ENCODE measurements around the gene CATSPER1. TPM values are rescaled to one million over a fixed set of nuclear protein-coding genes. Genes with fewer than 3 reads are reported as not detected.

CATSPER1 gene
- total RNA-seq, 1 donor, result not detected

DNA sequence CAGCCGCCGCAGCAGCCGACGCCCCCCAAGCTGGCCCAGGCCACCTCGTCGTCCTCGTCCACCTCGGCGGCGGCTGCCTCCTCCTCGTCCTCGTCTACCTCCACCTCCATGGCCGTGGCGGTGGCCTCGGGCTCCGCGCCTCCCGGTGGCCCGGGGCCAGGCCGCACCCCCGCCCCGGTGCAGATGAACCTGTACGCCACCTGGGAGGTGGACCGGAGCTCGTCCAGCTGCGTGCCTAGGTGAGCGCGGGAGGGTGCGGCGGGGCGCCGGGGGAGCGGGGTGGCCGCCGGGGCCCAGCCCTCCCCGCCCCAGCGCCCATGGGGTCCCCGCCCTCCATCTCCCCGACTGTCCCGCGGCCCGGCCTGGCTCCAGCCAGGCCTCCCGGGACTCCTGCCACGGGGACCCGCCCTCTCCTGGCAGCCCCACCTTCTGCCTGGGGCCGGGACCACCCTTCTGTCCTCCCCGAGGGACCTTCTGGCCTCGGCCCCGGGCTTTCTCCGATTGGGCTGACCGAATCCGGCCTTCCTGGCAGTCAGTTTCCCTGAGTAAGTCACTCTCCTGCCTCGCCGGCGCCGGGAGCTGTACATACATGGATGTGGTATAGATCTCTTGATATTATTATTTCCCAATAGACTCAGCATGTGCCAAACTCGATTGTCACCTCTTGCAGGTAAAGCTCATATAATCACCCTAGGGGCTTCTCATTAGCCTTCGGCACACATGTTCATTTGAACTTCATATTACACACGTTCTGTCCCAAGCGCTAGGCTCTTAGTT lies 44.5 kb upstream of the CATSPER1 start:
- peak; percentile 53 for DNase-seq (ENCODE audit: low read depth)
- TF ChIP-seq, protein P1, sequence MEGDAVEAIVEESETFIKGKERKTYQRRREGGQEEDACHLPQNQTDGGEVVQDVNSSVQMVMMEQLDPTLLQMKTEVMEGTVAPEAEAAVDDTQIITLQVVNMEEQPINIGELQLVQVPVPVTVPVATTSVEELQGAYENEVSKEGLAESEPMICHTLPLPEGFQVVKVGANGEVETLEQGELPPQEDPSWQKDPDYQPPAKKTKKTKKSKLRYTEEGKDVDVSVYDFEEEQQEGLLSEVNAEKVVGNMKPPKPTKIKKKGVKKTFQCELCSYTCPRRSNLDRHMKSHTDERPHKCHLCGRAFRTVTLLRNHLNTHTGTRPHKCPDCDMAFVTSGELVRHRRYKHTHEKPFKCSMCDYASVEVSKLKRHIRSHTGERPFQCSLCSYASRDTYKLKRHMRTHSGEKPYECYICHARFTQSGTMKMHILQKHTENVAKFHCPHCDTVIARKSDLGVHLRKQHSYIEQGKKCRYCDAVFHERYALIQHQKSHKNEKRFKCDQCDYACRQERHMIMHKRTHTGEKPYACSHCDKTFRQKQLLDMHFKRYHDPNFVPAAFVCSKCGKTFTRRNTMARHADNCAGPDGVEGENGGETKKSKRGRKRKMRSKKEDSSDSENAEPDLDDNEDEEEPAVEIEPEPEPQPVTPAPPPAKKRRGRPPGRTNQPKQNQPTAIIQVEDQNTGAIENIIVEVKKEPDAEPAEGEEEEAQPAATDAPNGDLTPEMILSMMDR (IDR thresholded peaks at IDR 0.05; ENCODE audit: insufficient read depth, low read length), result no peak
- H3K4me3 ChIP-seq (ENCODE audit: low read depth, low read length), result peak overlapping the region; percentile 75

GRCh38 chr11:66069715-66070603 lies 43.7 kb upstream of the CATSPER1 start, which contains the start of gene PACS1:
PACS1 (plus strand) TSS chr11:66070272; CDS start chr11:66070487, 215 bp downstream.
- peak within 1 kb of the TSS; percentile 75 for H3K4me3 ChIP-seq (ENCODE audit: low read depth, low read length)
- peak; percentile 83 for DNase-seq (ENCODE audit: low read depth)
- TF ChIP-seq, protein P1 (IDR thresholded peaks at IDR 0.05; ENCODE audit: insufficient read depth, low read length), result no peak

- TF ChIP-seq, protein P1 (IDR thresholded peaks at IDR 0.05; ENCODE audit: insufficient read depth, low read length), result no peak
- DNase-seq (ENCODE audit: low read depth), result peak; percentile 70
Measured at GRCh38 chr11:66068923-66069714, 42.8 kb upstream of the CATSPER1 start.

GRCh38 chr11:66068154-66068821 lies 42.0 kb upstream of the CATSPER1 start:
- TF ChIP-seq, protein P1 (IDR thresholded peaks at IDR 0.05; ENCODE audit: insufficient read depth, low read length), result peak; percentile 89
- DNase-seq (ENCODE audit: low read depth), result peak; percentile 73
- no peak overlapping the region for H3K4me3 ChIP-seq (ENCODE audit: low read depth, low read length)

More at GRCh38 chr11:66068923-66069714, 42.8 kb upstream of the CATSPER1 start:
- H3K4me3 ChIP-seq (ENCODE audit: low read depth, low read length), result peak overlapping the region; percentile 56

- TF ChIP-seq, protein P1 (IDR thresholded peaks at IDR 0.05; ENCODE audit: insufficient read depth, low read length), result no peak
- no peak overlapping the region for H3K4me3 ChIP-seq (ENCODE audit: low read depth, low read length)
- DNase-seq (ENCODE audit: low read depth), result no peak
Measured at GRCh38 chr11:66067640-66068039, 41.4 kb upstream of the CATSPER1 start.

DNA sequence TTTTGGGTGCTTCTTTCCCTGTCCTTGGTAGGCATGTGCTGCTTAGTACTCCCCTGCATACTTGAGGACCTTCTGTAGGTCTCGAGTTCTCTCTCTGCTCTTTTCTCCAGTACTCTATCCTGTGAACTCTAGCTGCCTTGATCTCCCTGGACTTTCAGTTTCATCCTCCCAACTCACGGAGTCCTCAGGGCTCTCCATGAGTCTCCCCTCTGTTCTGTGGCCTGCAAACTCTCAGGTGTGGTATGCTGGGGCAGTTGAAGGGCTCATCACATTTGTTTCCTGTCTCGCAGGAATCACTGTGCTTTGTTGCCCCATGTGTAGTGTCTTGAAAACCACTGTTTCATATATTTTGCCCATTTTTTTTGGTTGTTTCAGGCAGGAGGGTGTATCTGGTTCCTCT lies 40.5 kb upstream of the CATSPER1 start:
- TF ChIP-seq, protein P1 (IDR thresholded peaks at IDR 0.05; ENCODE audit: insufficient read depth, low read length), result no peak
- DNase-seq (ENCODE audit: low read depth), result no peak
- no peak overlapping the region for H3K4me3 ChIP-seq (ENCODE audit: low read depth, low read length)

Data from fibroblast of the aortic adventitia (primary cell).